Stimulated activated CD4-positive, alpha-beta T cell treated with anti-CD3 and anti-CD28 coated beads, Interleukin-1b, Interleukin-23, amount 100 ng/mL, for 24 hours (primary cell): ENCODE data around the gene ACTC1.
"Not testable (repeated sequence)": the region's sequence is repeated elsewhere in the genome, so short reads cannot be mapped to it uniquely, and the experiment has no call there.

Experiments used
- DNase-seq, 4 experiments: peaks; one replicate each; pipeline ENCODE4 v3.0.0-alpha.2; 2020; ENCODE audit warnings: low read depth in 4 of 4, low spot score in 1 of 4

The ACTC1 gene

GRCh38 chr15:34795267-34796081 is at the start of gene ACTC1:
ACTC1 (minus strand) TSS chr15:34795549; CDS start chr15:34794808, 741 bp downstream.
- DNase-seq, result no peak

DNA sequence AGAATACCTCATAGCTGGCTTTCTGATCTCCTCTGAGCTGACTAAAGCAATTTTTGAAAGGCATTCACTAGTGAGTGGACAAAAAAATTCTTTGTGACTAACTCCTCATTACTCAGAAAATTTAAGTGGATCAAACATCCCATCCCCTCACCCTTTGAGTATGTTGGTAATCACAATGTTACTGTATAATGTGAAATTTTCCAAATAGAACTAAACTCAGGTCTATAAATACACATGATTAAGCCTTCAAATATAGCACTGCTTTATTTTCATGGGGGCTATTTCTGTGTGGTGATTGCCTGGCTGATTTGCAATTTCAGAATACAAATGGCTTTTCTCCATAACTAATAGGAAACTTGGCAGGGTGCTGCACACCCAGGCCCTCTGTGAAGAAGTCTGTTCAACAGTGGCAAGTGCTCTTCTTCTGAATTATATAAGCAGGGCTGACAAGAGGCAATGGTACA is 45.9 kb upstream of the ACTC1 start:
- DNase-seq, result no peak

GRCh38 chr15:34838282-34838681 is 42.9 kb upstream of the ACTC1 start:
- no peak for DNase-seq

DNA sequence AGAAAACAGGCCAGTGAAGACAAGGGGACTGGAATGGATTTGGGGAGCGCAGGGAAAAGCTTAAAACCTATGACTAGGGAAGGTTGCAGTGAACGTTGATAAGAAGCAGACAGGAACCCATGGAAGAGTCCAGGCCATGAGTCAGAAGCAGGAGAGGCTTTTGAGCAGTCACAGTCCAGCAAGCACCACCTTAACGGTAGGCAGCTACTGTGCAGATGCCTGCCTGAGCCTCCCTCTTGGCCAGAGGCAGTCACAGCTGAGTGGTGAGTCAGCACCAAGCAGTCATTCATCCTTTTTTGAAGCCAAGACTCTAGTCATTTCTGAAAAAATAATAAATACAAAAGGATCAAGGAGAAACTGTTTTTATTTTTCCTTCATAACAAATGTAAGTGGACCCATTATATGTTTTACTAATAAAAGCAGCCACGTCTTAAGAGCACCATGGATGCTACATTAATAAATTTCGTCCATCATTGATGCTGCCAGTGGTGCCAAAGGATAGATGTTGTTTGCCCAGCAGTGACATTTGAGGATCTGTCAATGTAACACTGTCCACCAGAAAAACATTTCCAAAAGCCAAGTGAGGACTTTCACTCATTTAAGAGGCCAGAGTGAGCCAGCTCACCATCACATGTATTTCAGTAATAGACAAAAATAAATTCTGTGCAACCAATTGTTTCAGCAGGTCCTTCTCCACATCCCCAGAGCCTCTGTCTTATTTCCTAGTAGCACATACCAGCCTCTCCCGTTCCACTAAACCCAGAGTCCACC is 42.1 kb upstream of the ACTC1 start:
- no peak for DNase-seq

GRCh38 chr15:34828145-34828911 is 33.0 kb upstream of the ACTC1 start:
- DNase-seq, result no peak

GRCh38 chr15:34821831-34822230 is 26.5 kb upstream of the ACTC1 start:
- DNase-seq, result no peak

GRCh38 chr15:34820110-34820509 is 24.8 kb upstream of the ACTC1 start:
- DNase-seq, result no peak

- no peak for DNase-seq
Observed at GRCh38 chr15:34818526-34818925, 23.2 kb upstream of the ACTC1 start.

DNA sequence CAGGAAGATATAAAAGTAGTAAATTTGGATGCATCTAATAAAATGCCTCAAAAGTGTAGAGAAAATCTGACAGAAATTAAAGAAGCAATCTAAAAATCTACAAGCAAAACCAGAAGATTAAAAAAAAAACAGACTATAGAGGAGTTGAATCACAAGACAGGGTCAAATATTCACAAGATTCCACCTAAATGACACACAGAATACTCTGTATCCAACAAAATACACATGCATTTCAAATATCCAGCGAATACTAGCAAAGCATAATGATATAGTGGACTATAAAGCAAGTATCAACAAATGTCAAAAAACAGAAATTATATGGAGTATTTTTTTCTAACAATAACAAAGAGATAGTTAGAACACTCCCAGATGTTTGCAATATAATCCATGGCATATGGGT is 20.5 kb upstream of the ACTC1 start:
- no peak for DNase-seq

DNA sequence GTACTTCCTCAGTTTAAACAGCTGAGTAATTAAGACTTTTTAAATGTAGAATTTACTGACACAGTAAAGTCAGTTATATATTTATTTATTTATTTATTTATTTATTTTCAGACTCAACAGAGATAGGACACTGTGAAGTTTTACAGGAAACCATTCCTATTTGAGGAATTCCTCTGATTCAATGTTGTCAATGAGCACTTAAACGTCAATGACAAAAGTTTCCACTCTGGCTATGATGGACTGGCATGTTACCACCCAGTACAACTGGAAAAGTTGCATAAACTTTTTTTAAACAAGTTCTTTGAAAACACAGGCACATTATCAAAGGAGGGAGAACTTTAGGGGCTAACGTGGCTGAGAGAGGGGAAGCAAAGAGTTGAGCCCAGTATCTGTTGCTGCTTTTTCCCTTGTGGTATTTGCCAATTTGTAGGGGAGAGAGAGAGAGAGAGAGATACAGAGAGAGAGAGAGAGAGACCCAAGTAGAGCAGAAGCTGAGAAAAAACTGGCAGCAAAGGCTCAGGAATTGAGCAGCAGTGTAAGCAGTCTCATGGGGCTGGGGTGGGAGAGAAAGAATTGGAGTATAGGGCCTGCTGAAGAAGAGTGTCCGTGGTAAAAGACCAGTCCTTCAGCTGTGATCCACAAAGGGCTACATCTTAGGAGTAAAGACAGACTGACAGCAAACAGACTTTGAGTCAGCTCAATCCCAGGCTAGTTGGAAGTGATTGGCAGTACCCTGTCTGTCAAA is 18.3 kb upstream of the ACTC1 start:
- no peak for DNase-seq

DNA sequence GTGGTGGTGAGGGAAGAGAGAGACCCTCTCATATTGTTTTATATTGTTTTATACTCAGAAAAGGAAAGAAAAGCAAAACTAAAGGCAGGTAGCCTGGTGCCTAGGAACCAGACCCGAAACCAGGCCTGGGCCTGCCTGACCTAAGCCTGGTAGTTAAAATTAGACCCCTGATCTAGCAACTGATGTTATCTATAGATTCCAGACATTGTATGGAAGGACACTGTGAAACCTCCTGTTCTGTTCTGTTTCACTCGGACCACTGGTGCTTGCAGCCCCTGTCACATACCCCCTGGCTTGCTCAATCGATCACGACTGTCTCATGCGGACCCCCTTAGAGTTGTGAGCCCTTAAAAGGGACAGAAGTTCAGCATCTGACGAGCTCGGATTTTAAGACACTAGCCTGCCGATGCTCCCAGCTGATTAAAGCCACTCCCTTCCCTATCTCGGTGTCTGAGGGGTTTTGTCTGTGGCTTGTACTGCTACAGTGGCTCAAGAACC is 17.6 kb upstream of the ACTC1 start:
- not testable (repeated sequence) for DNase-seq

DNA sequence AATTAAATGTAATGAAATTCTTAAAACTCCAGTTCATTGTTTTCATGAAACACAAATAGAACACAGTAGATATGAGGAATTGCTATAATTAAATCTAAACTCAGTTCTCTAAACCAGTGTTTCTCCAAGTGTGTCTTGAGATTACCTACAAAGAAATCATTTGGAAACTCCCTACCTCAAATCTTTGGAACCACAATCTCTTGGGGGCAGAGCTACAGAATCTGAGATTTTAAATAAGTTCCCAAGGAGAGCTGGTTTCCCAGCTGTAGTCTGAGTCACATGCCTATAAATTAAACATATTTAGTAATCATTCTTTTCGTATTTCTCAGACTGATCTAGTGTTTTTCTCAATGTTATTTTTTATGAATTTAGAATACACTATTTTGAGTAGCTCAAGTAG is 17.0 kb upstream of the ACTC1 start:
- DNase-seq, result no peak

DNA sequence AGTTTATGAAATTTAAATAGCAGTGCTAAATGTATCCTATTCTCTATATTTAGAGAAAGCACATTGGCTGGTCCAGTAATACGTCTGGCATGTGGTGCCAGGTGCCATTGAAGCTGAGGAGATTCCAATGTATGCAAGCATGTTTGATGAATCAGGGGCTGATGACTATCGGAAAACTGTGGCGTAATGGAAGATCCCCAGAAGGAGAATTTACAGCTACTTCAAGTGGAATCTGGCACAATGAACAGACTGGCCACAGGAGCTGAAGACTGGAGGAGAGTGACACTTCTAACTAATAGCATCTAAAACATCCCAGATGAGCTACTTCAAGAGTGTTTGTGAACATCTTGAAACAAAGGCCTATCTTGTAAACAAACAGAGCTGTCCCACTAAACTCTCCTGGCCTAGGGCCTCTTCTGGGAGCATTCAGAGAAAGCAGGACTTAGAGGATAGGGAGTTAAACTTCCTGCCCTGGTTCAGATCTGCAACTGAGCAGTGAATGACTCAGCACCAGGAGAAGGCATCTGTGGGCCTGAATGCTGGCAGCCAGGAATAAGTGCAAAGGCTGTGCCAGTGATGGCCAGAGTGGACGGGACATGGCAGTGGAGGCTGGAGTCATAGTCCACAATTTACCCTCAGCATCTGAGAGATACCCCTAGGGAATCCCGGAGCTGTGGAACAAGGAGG is 15.2 kb upstream of the ACTC1 start:
- DNase-seq, result no peak

DNA sequence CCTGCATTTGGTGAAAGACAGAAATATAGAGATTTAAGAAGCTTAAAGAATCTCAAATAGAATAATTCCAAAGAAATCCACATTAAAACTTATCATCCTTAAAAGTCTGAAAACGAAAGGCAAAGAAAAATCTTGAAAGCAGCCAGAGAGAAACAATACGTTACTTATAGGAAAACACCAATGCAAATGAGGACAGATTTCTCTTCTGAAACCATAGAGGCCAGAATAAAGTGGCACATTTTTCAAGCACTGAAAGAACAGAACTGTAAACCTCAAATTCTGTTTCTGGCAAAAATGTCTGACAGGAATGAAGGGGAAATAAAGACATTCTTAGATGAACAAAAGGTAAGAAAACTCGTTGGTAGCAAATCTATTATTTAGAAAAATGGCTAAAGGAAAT is 13.8 kb upstream of the ACTC1 start:
- DNase-seq, result no peak

DNA sequence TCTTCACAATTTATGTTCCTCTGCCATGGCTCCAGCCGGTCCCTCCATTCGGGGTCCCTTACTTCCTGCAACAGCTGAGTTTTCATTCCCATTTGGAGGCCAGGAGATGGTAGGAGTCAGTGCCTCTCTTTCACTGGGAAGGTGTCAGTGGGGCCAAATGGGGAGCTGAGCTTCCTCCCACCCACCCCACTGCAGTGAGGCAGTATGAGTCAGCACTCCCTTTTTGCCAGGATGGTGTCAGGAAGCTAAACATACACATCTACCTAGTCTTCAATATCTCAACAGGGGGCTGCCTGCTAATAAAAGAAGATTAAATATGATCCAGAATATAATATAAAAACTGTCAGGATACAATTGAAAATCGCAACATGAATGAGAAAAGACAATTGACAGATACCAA is 12.7 kb upstream of the ACTC1 start:
- no peak for DNase-seq

GRCh38 chr15:34807241-34807640 is 11.9 kb upstream of the ACTC1 start:
- DNase-seq, result not testable (repeated sequence)

DNA sequence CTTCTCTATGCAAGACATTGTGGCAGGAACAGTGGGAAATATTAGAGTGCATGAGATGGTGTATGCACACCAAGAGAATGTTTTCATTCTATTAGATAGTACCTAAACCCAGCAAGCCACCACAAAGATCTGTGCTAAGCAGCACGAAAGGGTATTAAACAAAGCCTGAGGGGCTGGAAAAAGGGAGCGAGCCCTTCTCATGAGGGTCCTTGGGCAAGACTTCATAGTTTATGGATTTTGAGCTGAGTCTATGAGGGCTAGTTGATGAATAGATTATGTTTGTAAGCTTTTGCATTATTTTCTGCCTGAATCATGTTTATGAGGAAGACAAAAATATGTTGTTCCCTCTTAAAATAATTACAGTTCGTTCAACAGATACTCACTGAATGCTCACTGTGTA is 9.4 kb upstream of the ACTC1 start:
- no peak for DNase-seq

GRCh38 chr15:34804113-34804512 is 8.8 kb upstream of the ACTC1 start:
- no peak for DNase-seq

DNA sequence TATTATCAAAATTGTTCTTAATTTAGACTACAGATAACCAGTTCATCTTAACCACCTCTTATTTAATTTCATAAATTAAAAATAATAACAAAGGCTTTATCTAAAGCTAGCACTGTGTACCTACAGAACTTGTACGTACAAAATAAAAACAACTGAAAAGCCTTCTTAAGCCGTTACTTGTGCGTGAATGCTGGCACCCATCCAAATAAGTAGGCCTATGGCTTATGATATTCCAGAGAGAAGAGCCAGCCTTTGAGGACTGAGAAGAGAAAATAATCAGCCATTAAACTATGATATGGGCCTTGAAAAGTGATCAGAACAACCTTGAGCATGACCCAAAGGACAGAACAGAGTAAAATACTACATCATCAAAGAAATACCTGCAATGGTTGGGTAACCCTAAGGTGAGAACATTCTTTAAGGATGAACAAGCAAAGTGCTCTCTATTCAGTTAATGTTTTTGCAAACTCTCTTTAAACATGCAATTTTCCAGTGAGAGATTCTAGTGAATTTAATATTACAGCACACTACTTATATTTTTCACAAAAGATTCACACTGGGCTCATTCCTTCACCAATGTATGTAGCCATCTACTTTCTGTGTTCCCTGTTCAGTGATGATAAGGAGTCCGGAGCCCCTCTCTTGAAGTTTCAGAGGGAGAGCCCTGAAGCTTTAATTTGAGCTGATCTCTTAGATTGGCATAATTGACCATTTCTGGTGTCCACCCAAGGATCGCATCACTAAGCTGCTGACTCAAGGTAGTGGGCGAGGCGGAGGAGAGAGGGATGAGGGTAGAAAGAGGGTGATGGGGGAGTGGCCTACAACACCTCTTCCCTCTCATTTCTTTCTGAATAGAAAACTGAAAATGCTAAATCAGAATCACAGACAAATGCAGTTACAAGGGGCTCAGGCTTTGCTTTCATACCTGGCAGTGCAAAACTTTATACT is 7.7 kb upstream of the ACTC1 start:
- no peak for DNase-seq
